ENCODE data around the gene SLC25A12. TPM values are rescaled to one million over a fixed set of nuclear protein-coding genes. Genes with fewer than 3 reads are reported as not detected.

Gene SLC25A12, protein sequence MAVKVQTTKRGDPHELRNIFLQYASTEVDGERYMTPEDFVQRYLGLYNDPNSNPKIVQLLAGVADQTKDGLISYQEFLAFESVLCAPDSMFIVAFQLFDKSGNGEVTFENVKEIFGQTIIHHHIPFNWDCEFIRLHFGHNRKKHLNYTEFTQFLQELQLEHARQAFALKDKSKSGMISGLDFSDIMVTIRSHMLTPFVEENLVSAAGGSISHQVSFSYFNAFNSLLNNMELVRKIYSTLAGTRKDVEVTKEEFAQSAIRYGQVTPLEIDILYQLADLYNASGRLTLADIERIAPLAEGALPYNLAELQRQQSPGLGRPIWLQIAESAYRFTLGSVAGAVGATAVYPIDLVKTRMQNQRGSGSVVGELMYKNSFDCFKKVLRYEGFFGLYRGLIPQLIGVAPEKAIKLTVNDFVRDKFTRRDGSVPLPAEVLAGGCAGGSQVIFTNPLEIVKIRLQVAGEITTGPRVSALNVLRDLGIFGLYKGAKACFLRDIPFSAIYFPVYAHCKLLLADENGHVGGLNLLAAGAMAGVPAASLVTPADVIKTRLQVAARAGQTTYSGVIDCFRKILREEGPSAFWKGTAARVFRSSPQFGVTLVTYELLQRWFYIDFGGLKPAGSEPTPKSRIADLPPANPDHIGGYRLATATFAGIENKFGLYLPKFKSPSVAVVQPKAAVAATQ
- total RNA-seq: 10 to 100 TPM; 13.6 to 33.3 TPM

DNA sequence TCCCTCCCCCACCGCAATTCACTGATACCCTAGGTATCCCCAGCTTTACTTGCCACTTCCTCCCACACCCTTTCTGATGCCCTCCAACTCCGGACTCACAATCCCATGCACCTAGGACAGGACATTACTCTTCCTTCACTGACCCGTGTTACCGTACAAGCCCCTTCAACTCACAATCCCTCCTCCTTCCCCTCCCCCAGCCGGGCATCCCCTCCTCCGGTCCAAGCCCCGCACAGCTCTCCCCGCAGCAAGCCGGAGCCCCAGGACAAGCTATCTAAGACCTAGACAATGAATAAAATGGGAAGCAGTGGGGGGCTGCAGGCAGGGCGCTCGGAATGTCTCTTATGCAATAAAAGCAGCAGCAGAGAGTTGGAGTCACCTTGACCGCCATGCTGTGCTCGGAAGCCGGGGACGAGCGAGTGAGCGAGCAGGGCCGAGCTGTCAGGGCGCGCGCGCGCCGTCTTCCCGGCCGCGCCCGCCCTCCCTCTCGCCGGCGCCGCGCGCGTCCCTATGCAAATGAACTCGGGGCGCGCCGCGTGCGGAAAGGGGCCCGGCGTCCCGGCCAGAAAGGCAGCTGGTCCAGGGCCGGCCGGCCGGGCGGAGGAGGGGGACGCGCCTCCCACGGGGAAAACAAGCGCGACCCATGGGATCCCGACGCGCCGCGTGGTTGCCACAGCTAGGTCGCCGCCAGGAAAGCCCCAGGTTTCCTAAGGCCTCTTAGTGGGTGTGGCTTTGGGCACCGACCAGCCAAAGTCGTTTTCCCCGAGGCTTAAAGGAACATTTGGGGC is at the start of gene SLC25A12:
SLC25A12 (minus strand) TSS at position 421 of the 788 bp plus-strand sequence; CDS start at position 391, 30 bp downstream.
- DNase-seq (ENCODE audit: low spot score in 2 of 2) (peak; percentile 77 to 84), ATAC-seq (peak; percentile 97 to 98)
- Mint-ChIP-seq H3K36me3 (peaks cover 16 to 43% of the 10 kb centered on the region in 2 donors), H3K9me3 (no peaks in the 10 kb centered on the region), H3K27ac (peak within 1 kb of the TSS; percentile 89 to 92)

- no peak for DNase-seq (ENCODE audit: low spot score in 2 of 2)
- H3K9me3 Mint-ChIP-seq: no peaks in the 10 kb centered on the region
- no peak for ATAC-seq
- H3K27ac Mint-ChIP-seq: no peak overlapping the region
- H3K36me3 Mint-ChIP-seq: peaks cover 4 to 16% of the 10 kb centered on the region in 2 donors
These were observed 47.3 kb upstream of the SLC25A12 start for GRCh38 chr2:171941316-171941699.

DNA sequence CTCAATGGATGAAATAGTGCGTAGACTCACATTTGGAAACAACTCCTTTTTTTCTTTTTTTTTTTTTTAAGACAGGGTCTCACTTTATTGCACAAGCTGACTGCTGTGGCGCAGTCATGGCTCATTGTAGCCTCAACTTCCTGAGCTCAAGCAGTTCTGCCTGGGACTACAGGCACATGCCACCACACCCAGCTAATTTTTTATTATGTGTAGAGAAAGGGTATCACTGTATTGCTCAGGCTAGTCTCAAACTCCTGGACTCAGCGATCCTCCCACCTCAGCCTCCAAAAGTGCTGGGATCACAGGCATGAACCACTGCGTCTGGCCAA is 45.7 kb upstream of the SLC25A12 start:
- no peak for ATAC-seq
- Mint-ChIP-seq H3K36me3 (peaks cover 0 to 16% of the 10 kb centered on the region in 2 donors), H3K27ac (no peak overlapping the region), H3K9me3 (no peaks in the 10 kb centered on the region)
- no peak for DNase-seq (ENCODE audit: low spot score in 2 of 2)

DNA sequence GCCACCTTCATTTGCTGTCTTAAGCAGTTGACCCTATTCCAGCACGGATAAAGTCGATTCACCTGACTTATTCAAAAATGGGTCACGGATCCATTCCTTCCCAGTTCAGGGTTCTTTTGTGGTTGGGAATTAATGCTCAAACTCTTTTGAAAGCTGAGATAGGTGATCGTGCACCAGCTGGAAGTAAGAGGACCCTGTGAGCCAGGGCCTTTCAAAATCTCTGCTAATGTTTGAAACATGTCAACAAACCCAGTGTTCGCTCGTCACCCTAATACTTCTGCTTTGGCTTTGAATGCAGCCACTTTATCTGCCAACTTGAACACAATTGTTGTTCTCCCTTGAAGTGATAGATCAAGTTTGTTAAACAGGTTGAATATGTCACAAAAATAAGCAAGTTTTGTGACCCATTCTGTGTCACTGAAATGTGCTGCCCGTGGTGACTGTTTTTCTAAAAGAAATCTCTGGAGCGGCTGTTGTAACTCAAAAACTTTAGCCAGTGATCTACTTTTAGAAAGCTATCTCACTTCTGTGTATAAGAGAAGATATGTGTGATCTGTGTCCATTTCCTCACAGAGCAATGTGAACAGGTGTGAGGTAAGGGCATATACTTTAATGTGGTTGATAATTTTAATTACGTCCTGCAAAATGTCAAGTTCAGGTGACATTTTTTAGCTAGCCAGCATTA is 45.2 kb upstream of the SLC25A12 start:
- ATAC-seq (no peak), DNase-seq (ENCODE audit: low spot score in 2 of 2) (no peak)
- H3K9me3 Mint-ChIP-seq: no peaks in the 10 kb centered on the region
- no peak overlapping the region for H3K27ac Mint-ChIP-seq
- H3K36me3 Mint-ChIP-seq: peaks cover 2 to 19% of the 10 kb centered on the region in 2 donors

GRCh38 chr2:171930385-171930784 is 36.3 kb upstream of the SLC25A12 start:
- H3K27ac Mint-ChIP-seq: peak overlapping the region in 1 of 2 donors; percentile 10
- no peak for ATAC-seq
- no peaks in the 10 kb centered on the region for H3K9me3 Mint-ChIP-seq
- no peak for DNase-seq (ENCODE audit: low spot score in 2 of 2)
- H3K36me3 Mint-ChIP-seq: peaks cover 11 to 36% of the 10 kb centered on the region in 2 donors

- Mint-ChIP-seq H3K36me3 (peaks cover 24 to 33% of the 10 kb centered on the region in 2 donors), H3K9me3 (no peaks in the 10 kb centered on the region), H3K27ac (peak overlapping the region; percentile 63 to 78)
- ATAC-seq (no peak), DNase-seq (ENCODE audit: low spot score in 2 of 2) (no peak)
These were observed 30.3 kb upstream of the SLC25A12 start for GRCh38 chr2:171924170-171924942.

DNA sequence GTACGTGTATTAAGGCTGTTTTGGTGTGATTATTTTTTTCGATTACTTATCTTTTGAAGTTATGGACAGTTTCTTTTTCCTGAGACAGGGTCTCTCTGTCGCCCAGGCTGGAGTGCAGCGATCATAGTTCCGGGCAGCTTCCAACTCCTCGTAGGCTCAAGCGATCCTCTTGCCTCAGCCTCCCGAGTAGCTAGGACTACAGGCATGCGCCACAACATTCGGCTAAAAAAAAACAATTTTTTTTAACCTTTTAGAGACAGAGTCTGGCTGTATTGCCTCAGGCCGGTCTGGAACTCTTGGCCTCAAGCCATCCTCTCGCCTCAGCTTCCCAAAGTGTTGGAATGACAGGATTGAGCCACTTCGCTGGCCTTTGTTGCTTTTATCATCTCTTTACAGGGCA is 29.2 kb upstream of the SLC25A12 start:
- H3K9me3 Mint-ChIP-seq: no peaks in the 10 kb centered on the region
- H3K36me3 Mint-ChIP-seq: peaks cover 18 to 25% of the 10 kb centered on the region in 2 donors
- no peak for ATAC-seq
- peak overlapping the region; percentile 99 for H3K27ac Mint-ChIP-seq
- no peak for DNase-seq (ENCODE audit: low spot score in 2 of 2)

DNA sequence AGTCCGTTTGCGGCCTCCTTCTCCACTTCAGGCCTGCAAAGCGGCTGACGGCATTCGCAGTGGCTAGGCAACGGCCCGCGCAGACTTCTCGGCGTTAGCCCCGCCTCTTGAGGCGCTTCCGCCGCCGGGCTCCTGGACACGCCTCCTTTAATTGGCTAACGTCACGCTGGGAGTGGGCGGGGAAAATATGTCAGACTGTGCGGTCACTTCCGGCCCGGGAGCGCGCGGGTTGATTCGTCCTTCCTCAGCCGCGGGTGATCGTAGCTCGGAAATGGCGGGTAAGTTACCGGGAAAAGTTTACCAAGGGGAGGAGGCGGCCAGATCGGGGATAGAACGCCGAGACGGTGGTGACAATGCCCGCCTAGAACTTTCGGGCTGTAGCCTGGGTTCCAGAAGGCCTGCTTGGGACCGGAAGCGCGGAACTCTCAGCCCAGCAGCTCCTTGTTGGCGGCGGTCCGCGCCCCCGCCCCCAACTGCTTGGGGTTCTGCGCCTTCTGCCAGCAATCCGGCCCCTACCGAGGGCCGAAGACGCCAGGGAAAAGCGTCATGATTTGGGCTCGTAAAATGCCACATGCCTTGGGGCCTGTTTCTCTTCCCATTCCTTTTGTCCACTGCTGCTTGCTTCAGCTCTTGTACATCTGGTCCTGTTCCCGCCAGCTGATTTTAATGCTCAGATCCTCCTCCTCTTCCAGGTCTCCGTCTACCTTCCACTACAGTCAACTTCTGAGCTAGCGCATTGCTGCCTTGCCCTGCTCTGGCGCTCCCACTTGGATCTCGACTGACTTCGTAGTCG is 28.4 kb upstream of the SLC25A12 start, which contains the start of gene HAT1:
HAT1 (plus strand) TSS at position 232 of the 793 bp plus-strand sequence; CDS start at position 272, 40 bp downstream.
- no peaks in the 10 kb centered on the region for H3K9me3 Mint-ChIP-seq
- peak; percentile 96 to 98 for DNase-seq (ENCODE audit: low spot score in 2 of 2)
- ATAC-seq: peak; percentile 97 to 98
- peaks cover 18 to 21% of the 10 kb centered on the region in 2 donors for H3K36me3 Mint-ChIP-seq
- H3K27ac Mint-ChIP-seq: peak within 1 kb of the TSS; percentile 99

- peak in 1 of 2 donors; percentile 31 for ATAC-seq
- H3K27ac Mint-ChIP-seq: peak overlapping the region; percentile 99
- DNase-seq (ENCODE audit: low spot score in 2 of 2): no peak
- H3K9me3 Mint-ChIP-seq: no peaks in the 10 kb centered on the region
- peaks cover 17 to 18% of the 10 kb centered on the region in 2 donors for H3K36me3 Mint-ChIP-seq
These were observed 27.9 kb upstream of the SLC25A12 start for GRCh38 chr2:171921970-171922229.

- no peak for DNase-seq (ENCODE audit: low spot score in 2 of 2)
These were observed 25.4 kb upstream of the SLC25A12 start for GRCh38 chr2:171919453-171919852.

DNA sequence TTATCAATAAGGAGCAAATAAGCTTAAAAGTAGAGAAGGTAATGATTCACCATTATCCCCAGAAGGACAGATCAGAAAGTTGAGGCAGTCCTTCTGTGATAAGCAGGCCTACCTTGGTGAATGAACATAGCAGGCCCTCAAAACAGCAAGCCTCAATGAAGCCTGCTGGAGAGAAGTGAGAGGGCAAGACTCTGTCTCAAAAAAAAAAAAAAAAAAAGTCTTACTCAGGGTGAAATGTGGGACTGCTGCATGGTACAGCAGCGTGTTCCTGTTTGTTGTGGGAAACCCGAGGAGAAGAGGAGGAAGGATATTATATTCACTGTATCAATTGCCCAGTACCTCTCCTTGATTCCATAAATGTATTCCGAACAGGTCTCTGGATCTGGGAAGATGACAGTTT is 19.5 kb upstream of the SLC25A12 start:
- Mint-ChIP-seq H3K27ac (peak overlapping the region in 1 of 2 donors; percentile 52), H3K9me3 (no peaks in the 10 kb centered on the region), H3K36me3 (no peaks in the 10 kb centered on the region)

More at GRCh38 chr2:171919453-171919852, 25.4 kb upstream of the SLC25A12 start:
- no peak for ATAC-seq
- H3K9me3 Mint-ChIP-seq: no peaks in the 10 kb centered on the region
- H3K36me3 Mint-ChIP-seq: peaks cover 17 to 18% of the 10 kb centered on the region in 2 donors
- H3K27ac Mint-ChIP-seq: no peak overlapping the region

GRCh38 chr2:171910494-171910893 is 16.4 kb upstream of the SLC25A12 start:
- Mint-ChIP-seq H3K9me3 (no peaks in the 10 kb centered on the region), H3K36me3 (no peaks in the 10 kb centered on the region), H3K27ac (no peak overlapping the region)
- no peak for DNase-seq (ENCODE audit: low spot score in 2 of 2)
- ATAC-seq: peak in 1 of 2 donors; percentile 87

More for the DNA sequence above, 19.5 kb upstream of the SLC25A12 start:
- DNase-seq (ENCODE audit: low spot score in 2 of 2) (no peak), ATAC-seq (no peak)

GRCh38 chr2:171909266-171909665 is 15.2 kb upstream of the SLC25A12 start:
- Mint-ChIP-seq H3K9me3 (no peaks in the 10 kb centered on the region), H3K36me3 (no peaks in the 10 kb centered on the region), H3K27ac (no peak overlapping the region)
- ATAC-seq (no peak), DNase-seq (ENCODE audit: low spot score in 2 of 2) (no peak)

GRCh38 chr2:171908235-171908634 is 14.2 kb upstream of the SLC25A12 start:
- H3K36me3 Mint-ChIP-seq: no peaks in the 10 kb centered on the region
- no peak for ATAC-seq
- no peaks in the 10 kb centered on the region for H3K9me3 Mint-ChIP-seq
- no peak overlapping the region for H3K27ac Mint-ChIP-seq
- no peak for DNase-seq (ENCODE audit: low spot score in 2 of 2)

GRCh38 chr2:171902840-171903420 is 8.9 kb upstream of the SLC25A12 start:
- no peak overlapping the region for H3K27ac Mint-ChIP-seq
- no peaks in the 10 kb centered on the region for H3K9me3 Mint-ChIP-seq
- no peak for DNase-seq (ENCODE audit: low spot score in 2 of 2)
- ATAC-seq: no peak
- H3K36me3 Mint-ChIP-seq: no peaks in the 10 kb centered on the region
